ENCODE measurements around the gene UVRAG. TPM values are rescaled to one million over a fixed set of nuclear protein-coding genes. Genes with fewer than 3 reads are reported as not detected.

Gene UVRAG
- total and polyA plus RNA-seq, 2 of the 4 experiments (the other 2 are of a cell fraction), result 5.6 to 10.9 TPM

GRCh38 chr11:76073724-76074123 is 258.7 kb downstream of the UVRAG start:
- DNase-seq, result peak; percentile 66
- no TSS peak for BruUV-seq (replicated peaks)
- POLR2A ChIA-PET (ENCODE audit: unreplicated experiment), result no interaction called here
- Histone ChIP-seq H4K5ac (ENCODE audit: low read depth, low read length) (no peak overlapping the region), H2AFZ (replicated peaks; ENCODE audit: low read length, poor library complexity) (no peak overlapping the region), H4K20me1 (ENCODE audit: insufficient read depth, low read length) (no peaks in the 10 kb centered on the region), H2BK20ac (ENCODE audit: low read depth, low read length) (no peak overlapping the region), H2AK9ac (replicated peaks; ENCODE audit: low read depth, low read length, poor library complexity) (no peak overlapping the region), H3K9me3 (ENCODE audit: control insufficient read depth, insufficient read depth, low read length) (no peaks in the 10 kb centered on the region), H3K79me1 (ENCODE audit: low read depth in 1 of 2, low read length in 2 of 2) (0 out of 4 replicates have a peak, but pooled peaks cover 0 to 4% of the 10 kb centered on the region in 2 experiments), H3K27me3 (ENCODE audit: control insufficient read depth, insufficient read depth, low read length) (no peaks in the 10 kb centered on the region), H3K4me2 (ENCODE audit: low read depth, low read length) (peak overlapping the region; percentile 72; the same call in 1 of the 2 replicates), H2BK15ac (ENCODE audit: low read depth, low read length) (no peak overlapping the region), H3K36me3 (ENCODE audit: control insufficient read depth, insufficient read depth, low read length) (no peaks in the 10 kb centered on the region), H3K9ac (ENCODE audit: low read depth, low read length) (no peak overlapping the region), H3K4ac (ENCODE audit: low read depth, low read length) (no peak overlapping the region), H3K14ac (replicated peaks; ENCODE audit: low read depth, low read length) (no peak overlapping the region), H2BK120ac (ENCODE audit: low read depth, low read length) (0 out of 2 replicates have a peak overlapping the region, but pooled peaks have one; percentile 3), H3K56ac (ENCODE audit: extremely low read depth, insufficient read depth, low read length) (no peak overlapping the region), H3K4me3 (ENCODE audit: insufficient read depth, low read depth, low read length) (no peak overlapping the region), H3K9me1 (ENCODE audit: insufficient read depth, low read length) (0 out of 2 replicates have a peak, but pooled peaks cover 3% of the 10 kb centered on the region), H3K23ac (ENCODE audit: low read depth, low read length) (no peak overlapping the region; the same call in 1 of the 2 replicates), H2BK5ac (ENCODE audit: low read depth, low read length, poor library complexity, severe bottlenecking) (peak overlapping the region; percentile 4), H4K91ac (ENCODE audit: insufficient read depth, low read depth, low read length) (no peak overlapping the region), H3K18ac (ENCODE audit: low read depth, low read length) (peak overlapping the region; percentile 65; the same call in 1 of the 2 replicates), H3K27ac (ENCODE audit: insufficient read depth, low read length) (no peak overlapping the region), H2AK5ac (ENCODE audit: low read depth, low read length) (no peak overlapping the region), H3K4me1 (ENCODE audit: control insufficient read depth, insufficient read depth, low read length) (peaks cover 14% of the 10 kb centered on the region), H4K8ac (ENCODE audit: low read depth in 2 of 2, low read length in 2 of 2) (no peak overlapping the region)
- no CpG with 5 or more reads among the region's 1 CpG for WGBS, 2 experiments (ENCODE audit: extremely low coverage in 2 of 2, insufficient read length in 1 of 2)
- dilution Hi-C loops (cut with HindIII; ENCODE audit: low sequenced_read_pairs, unreplicated experiment) (no loop called here), intact Hi-C loops (cut with micrococcal nuclease) (loop anchor here (5.0 kb wide), 1 partner anchor 41 kb away; no protein-coding TSS in a partner anchor), in situ Hi-C loops (cut with MboI; ENCODE audit: low sequenced_read_pairs) (no loop called here)
- ATAC-seq (ENCODE audit: low read depth), result peak; percentile 19; the same call in 1 of the 2 replicates
- TF ChIP-seq SMC3 (IDR thresholded peaks at IDR 0.05; ENCODE audit: low read depth, low read length) (no peak), MAZ (IDR thresholded peaks at IDR 0.05; ENCODE audit: borderline replicate concordance, low read depth, low read length) (no peak), BHLHE40 (IDR thresholded peaks at IDR 0.05; ENCODE audit: low read depth, low read length) (no peak), FOS (IDR thresholded peaks at IDR 0.05; ENCODE audit: low read depth, low read length) (no peak), CHD1 (IDR thresholded peaks at IDR 0.05; ENCODE audit: low read depth, low read length) (no peak), RCOR1 (IDR thresholded peaks at IDR 0.05; ENCODE audit: insufficient replicate concordance, low read length) (no peak), CTCF (conservative IDR thresholded peaks at IDR 0.05; ENCODE audit: low read depth, low read length) (no peak), NFE2L2 (IDR thresholded peaks at IDR 0.05; ENCODE audit: low read depth, low read length) (no peak), USF2 (IDR thresholded peaks at IDR 0.05; ENCODE audit: low read depth, low read length) (no peak), MXI1 (IDR thresholded peaks at IDR 0.05; ENCODE audit: borderline replicate concordance, low read depth, low read length) (no peak), CEBPB (IDR thresholded peaks at IDR 0.05; ENCODE audit: low read depth, low read length) (no peak), RFX5 (IDR thresholded peaks at IDR 0.05; ENCODE audit: low read depth, low read length) (no peak), RAD21 (IDR thresholded peaks at IDR 0.05; ENCODE audit: low read length) (no peak)
- CTCF ChIA-PET, result no interaction called here

All from IMR-90 (cell line).